CD4-positive, alpha-beta T cell treated with Interleukin-10 for 1 hour (primary cell): ENCODE measurements around the gene PROCA1.
"Not testable (repeated sequence)": the region's sequence is repeated elsewhere in the genome, so short reads cannot be mapped to it uniquely, and the experiment has no call there.

Experiments
- DNase-seq: peaks from one replicate; pipeline ENCODE4 v3.0.0-alpha.2; 2020

PROCA1 gene

GRCh38 chr17:28744104-28744971 is 32.6 kb upstream of the PROCA1 start:
- DNase-seq, result peak; percentile 78

GRCh38 chr17:28743243-28744103 is 31.8 kb upstream of the PROCA1 start, which contains the start of gene TRAF4:
TSS of gene TRAF4 (plus strand) at chr17:28744011. CDS start at chr17:28744113, 102 bp downstream.
- peak; percentile 80 for DNase-seq

GRCh38 chr17:28741358-28742349 is 30.0 kb upstream of the PROCA1 start:
- DNase-seq, result no peak

- no peak for DNase-seq
These were observed 29.0 kb upstream of the PROCA1 start for GRCh38 chr17:28740406-28741357.

GRCh38 chr17:28738680-28739384 is 27.1 kb upstream of the PROCA1 start:
- DNase-seq, result peak; percentile 71

- DNase-seq, result no peak
These were observed 26.3 kb upstream of the PROCA1 start for GRCh38 chr17:28737770-28738679.

- no peak for DNase-seq
These were observed 25.6 kb upstream of the PROCA1 start for GRCh38 chr17:28737316-28737715.

- DNase-seq, result not testable (repeated sequence)
These were observed 24.5 kb upstream of the PROCA1 start for GRCh38 chr17:28735913-28736769.

- no peak for DNase-seq
These were observed 23.6 kb upstream of the PROCA1 start for GRCh38 chr17:28735242-28735722.

- DNase-seq, result no peak
These were observed 23.1 kb upstream of the PROCA1 start for GRCh38 chr17:28734712-28735241.

GRCh38 chr17:28733346-28733745 is 21.7 kb upstream of the PROCA1 start:
- no peak for DNase-seq

- no peak for DNase-seq
These were observed 18.3 kb upstream of the PROCA1 start for GRCh38 chr17:28729950-28730330.

GRCh38 chr17:28728364-28729200 is 16.9 kb upstream of the PROCA1 start, which contains the start of gene NEK8:
TSS of gene NEK8 (plus strand) at chr17:28728788. CDS start at chr17:28728814, 26 bp downstream.
- DNase-seq, result peak; percentile 97

GRCh38 chr17:28726627-28727491 is 15.2 kb upstream of the PROCA1 start:
- DNase-seq, result peak; percentile 93

- DNase-seq, result peak; percentile 72
These were observed 14.5 kb upstream of the PROCA1 start, which contains the start of gene TLCD1 for GRCh38 chr17:28726226-28726626. TSS of gene TLCD1 (minus strand) at chr17:28726233. CDS start at chr17:28726097, 136 bp downstream.
